CD4-positive, alpha-beta memory T cell (primary cell): ENCODE measurements around the gene FCF1. TPM values are rescaled to one million over a fixed set of nuclear protein-coding genes. Genes with fewer than 3 reads are reported as not detected.

Source experiments
- CTCF ChIA-PET: fragments of 350-600 bp; sonication (Branson Sonifier 250); formaldehyde crosslinking; loops from one replicate; lab custom pipeline; 2021; ENCODE audit warnings: inconsistent platforms; ENCODE audit not compliant: partially characterized antibody; lab: Charles Lee
- POLR2A ChIA-PET: fragments of 350-600 bp; sonication (Branson Sonifier 250); formaldehyde crosslinking; loops from one replicate; lab custom pipeline; 2021; ENCODE audit not compliant: partially characterized antibody; lab: Charles Lee
- DNase-seq, 5 donors: peaks; one replicate each; pipeline versions ENCODE4 v3.0.0 to v3.0.0-alpha.2; 2020 to 2022; ENCODE audit warnings: mixed read lengths in 1 of 5
- H3K27ac ChIP-seq: one replicate; pipeline ENCODE4 v1.7.0; 2013; ENCODE audit warnings: low read depth, low read length
- H3K27me3 ChIP-seq: 2 replicates; pipeline ENCODE4 v1.7.0; 2013; ENCODE audit warnings: mild to moderate bottlenecking, low read length, moderate library complexity; ENCODE audit not compliant: insufficient read depth
- H3K36me3 ChIP-seq: 2 replicates; pipeline ENCODE4 v1.7.0; 2013; ENCODE audit warnings: mild to moderate bottlenecking, low read length, moderate library complexity; ENCODE audit not compliant: insufficient read depth
- H3K4me1 ChIP-seq: 2 replicates; pipeline ENCODE4 v1.7.0; 2013; ENCODE audit warnings: mild to moderate bottlenecking, low read length, moderate library complexity; ENCODE audit not compliant: insufficient read depth
- H3K4me3 ChIP-seq, 2 donors: one replicate each; pipeline ENCODE4 v1.7.0; 2013; ENCODE audit warnings: low read length in 2 of 2, mild to moderate bottlenecking in 1 of 2
- H3K9me3 ChIP-seq, 2 donors: one replicate each; pipeline ENCODE4 v1.7.0; 2013; ENCODE audit warnings: low read length in 2 of 2, control low read depth in 1 of 2; ENCODE audit not compliant: control insufficient read depth in 1 of 2
- H3K27ac Mint-ChIP-seq, 7 donors: one replicate each; pipeline ENCODE4 v1.8.0; 2020 to 2021; ENCODE audit warnings: mixed read lengths in 7 of 7, mild to moderate bottlenecking in 6 of 7, inconsistent platforms in 3 of 7, moderate library complexity in 3 of 7
- H3K27me3 Mint-ChIP-seq, 2 donors: one replicate each; pipeline ENCODE4 v1.8.0; 2020 to 2021; ENCODE audit warnings: mixed read lengths in 2 of 2
- H3K36me3 Mint-ChIP-seq, 2 donors: one replicate each; pipeline ENCODE4 v1.8.0; 2020 to 2021; ENCODE audit warnings: mixed read lengths in 2 of 2, inconsistent platforms in 1 of 2, mild to moderate bottlenecking in 1 of 2
- H3K4me1 Mint-ChIP-seq, 4 donors: one replicate each; pipeline ENCODE4 v1.8.0; 2020 to 2021; ENCODE audit warnings: mixed read lengths in 4 of 4, mild to moderate bottlenecking in 1 of 4
- H3K4me3 Mint-ChIP-seq, 8 donors: one replicate each; pipeline ENCODE4 v1.8.0; 2020 to 2021; ENCODE audit warnings: mixed read lengths in 8 of 8, mild to moderate bottlenecking in 7 of 8, moderate library complexity in 6 of 8, inconsistent platforms in 3 of 8
- H3K9me3 Mint-ChIP-seq, 8 donors: one replicate each; pipeline ENCODE4 v1.8.0; 2020 to 2021; ENCODE audit warnings: mixed read lengths in 8 of 8, mild to moderate bottlenecking in 5 of 8, inconsistent platforms in 3 of 8, moderate library complexity in 1 of 8
- intact Hi-C: fragments of 100-400 bp; cut with micrococcal nuclease; formaldehyde crosslinking; loops from one replicate; pipeline ENCODE4 v1.15.1; 2023
- polyA plus RNA-seq, 2 donors: library from polyadenylated mRNA; unstranded; fragments of 300-500 nt; fragmentation: Illumina TruSeq; gene quantifications; one replicate each; pipeline ENCODE4 v1.2.3, GENCODE V29; 2021
- total RNA-seq, 2 experiments: library from RNA; stranded (reverse); gene quantifications; one replicate each; pipeline ENCODE4 v1.2.3, GENCODE V29; 2021

FCF1 gene
- total and polyA plus RNA-seq, 4 experiments from 2014 or later: 28.6 to 57.9 (median 46.5) TPM

GRCh38 chr14:74711651-74712050 is 1.3 kb upstream of the FCF1 start:
- Mint-ChIP-seq H3K9me3 (peaks cover 0 to 3% (median 0%) of the 10 kb centered on the region in 8 donors), H3K4me3 (peak overlapping the region in 7 of 8 donors; percentile 34 to 99 (median 70)), H3K27me3 (no peaks in the 10 kb centered on the region), H3K36me3 (peaks cover 16 to 33% of the 10 kb centered on the region in 2 donors), H3K27ac (no peak overlapping the region), H3K4me1 (peaks cover 41 to 64% (median 50%) of the 10 kb centered on the region in 4 donors)
- Histone ChIP-seq H3K27ac (no peak overlapping the region), H3K4me3 (no peak overlapping the region), H3K9me3 (no peaks in the 10 kb centered on the region), H3K36me3 (peaks cover 8% of the 10 kb centered on the region), H3K27me3 (no peaks in the 10 kb centered on the region), H3K4me1 (peaks cover 40% of the 10 kb centered on the region)
- ChIA-PET POLR2A (no interaction called here), CTCF (no interaction called here)
- intact Hi-C loops: loop anchor here (2.0 kb wide), 1 partner anchor 409 kb away; the partner anchor contains the start of gene ABCD4
- no peak for DNase-seq

GRCh38 chr14:74713395-74713735 is 421 bp downstream of the FCF1 start:
- Mint-ChIP-seq H3K4me3 (peak overlapping the region; percentile 90 to 100 (median 98)), H3K27ac (peak overlapping the region; percentile 91 to 100 (median 99)), H3K27me3 (no peaks in the 10 kb centered on the region), H3K36me3 (peaks cover 21 to 44% of the 10 kb centered on the region in 2 donors), H3K4me1 (peaks cover 38 to 57% (median 47%) of the 10 kb centered on the region in 4 donors), H3K9me3 (peaks cover 0 to 3% (median 0%) of the 10 kb centered on the region in 8 donors)
- Histone ChIP-seq H3K27me3 (no peaks in the 10 kb centered on the region), H3K4me3 (peak overlapping the region; percentile 80 to 83), H3K9me3 (no peaks in the 10 kb centered on the region), H3K4me1 (peaks cover 40% of the 10 kb centered on the region), H3K27ac (peak overlapping the region; percentile 91), H3K36me3 (peaks cover 12% of the 10 kb centered on the region)
- intact Hi-C loops: loop anchor here (1.0 to 2.0 kb wide), 3 partner anchors 50 to 411 kb away; partner anchors contain the start of genes ABCD4 and YLPM1
- POLR2A ChIA-PET: interaction anchor here (2.0 kb wide), 1 partner anchor 50 kb away, joined by 9 read pairs; the partner anchor contains the start of gene YLPM1
- CTCF ChIA-PET: interaction anchor here (2.1 to 2.4 kb wide), 2 partner anchors 95 to 104 kb away, joined by 6 to 11 read pairs; no protein-coding TSS in a partner anchor
- no peak for DNase-seq

- Mint-ChIP-seq H3K4me1 (peaks cover 0 to 8% (median 4%) of the 10 kb centered on the region in 4 donors), H3K4me3 (no peak overlapping the region), H3K27me3 (no peaks in the 10 kb centered on the region), H3K36me3 (peaks cover 38 to 52% of the 10 kb centered on the region in 2 donors), H3K9me3 (no peaks in the 10 kb centered on the region), H3K27ac (no peak overlapping the region)
- POLR2A ChIA-PET: no interaction called here
- Histone ChIP-seq H3K27me3 (no peaks in the 10 kb centered on the region), H3K4me1 (no peaks in the 10 kb centered on the region), H3K36me3 (peaks cover 18% of the 10 kb centered on the region), H3K27ac (no peak overlapping the region), H3K9me3 (no peaks in the 10 kb centered on the region), H3K4me3 (no peak overlapping the region)
- CTCF ChIA-PET: no interaction called here
- no peak for DNase-seq
- intact Hi-C loops: no loop called here
These were observed 7.6 kb downstream of the FCF1 start for GRCh38 chr14:74720526-74720925.

GRCh38 chr14:74723134-74723533 is 10.2 kb downstream of the FCF1 start:
- DNase-seq: no peak
- H3K36me3 ChIP-seq: peaks cover 9% of the 10 kb centered on the region
- H3K36me3 Mint-ChIP-seq: peaks cover 31 to 41% of the 10 kb centered on the region in 2 donors
- no peaks in the 10 kb centered on the region for H3K27me3 Mint-ChIP-seq
- no peaks in the 10 kb centered on the region for H3K27me3 ChIP-seq
- peaks cover 0 to 3% (median 1%) of the 10 kb centered on the region in 4 donors for H3K4me1 Mint-ChIP-seq
- H3K4me3 Mint-ChIP-seq: no peak overlapping the region
- no peaks in the 10 kb centered on the region for H3K9me3 ChIP-seq
- H3K4me1 ChIP-seq: no peaks in the 10 kb centered on the region
- H3K27ac ChIP-seq: no peak overlapping the region
- no peaks in the 10 kb centered on the region for H3K9me3 Mint-ChIP-seq
- ChIA-PET CTCF (no interaction called here), POLR2A (no interaction called here)
- no peak overlapping the region for H3K27ac Mint-ChIP-seq
- H3K4me3 ChIP-seq: no peak overlapping the region
- intact Hi-C loops: no loop called here

GRCh38 chr14:74732387-74732786 is 19.4 kb downstream of the FCF1 start:
- Mint-ChIP-seq H3K9me3 (peaks cover 0 to 2% (median 0%) of the 10 kb centered on the region in 8 donors), H3K36me3 (peaks cover 49 to 51% of the 10 kb centered on the region in 2 donors), H3K27me3 (no peaks in the 10 kb centered on the region), H3K4me1 (peaks cover 0 to 3% (median 2%) of the 10 kb centered on the region in 4 donors), H3K4me3 (no peak overlapping the region), H3K27ac (no peak overlapping the region)
- no peak overlapping the region for H3K27ac ChIP-seq
- no peaks in the 10 kb centered on the region for H3K4me1 ChIP-seq
- H3K27me3 ChIP-seq: no peaks in the 10 kb centered on the region
- CTCF ChIA-PET: no interaction called here
- H3K36me3 ChIP-seq: peaks cover 26% of the 10 kb centered on the region
- H3K4me3 ChIP-seq: no peak overlapping the region
- H3K9me3 ChIP-seq: no peaks in the 10 kb centered on the region
- intact Hi-C loops: no loop called here
- POLR2A ChIA-PET: no interaction called here
- no peak for DNase-seq

- Histone ChIP-seq H3K27ac (no peak overlapping the region), H3K36me3 (peaks cover 26% of the 10 kb centered on the region), H3K27me3 (no peaks in the 10 kb centered on the region), H3K4me1 (no peaks in the 10 kb centered on the region), H3K9me3 (no peaks in the 10 kb centered on the region), H3K4me3 (no peak overlapping the region)
- ChIA-PET POLR2A (no interaction called here), CTCF (interaction anchor here (0.6 to 0.9 kb wide), 2 partner anchors 127 to 478 kb away, joined by 3 read pairs; no protein-coding TSS in a partner anchor)
- no peak overlapping the region for H3K4me3 Mint-ChIP-seq
- no peak overlapping the region for H3K27ac Mint-ChIP-seq
- H3K27me3 Mint-ChIP-seq: no peaks in the 10 kb centered on the region
- intact Hi-C loops: no loop called here
- no peak for DNase-seq
- H3K4me1 Mint-ChIP-seq: peaks cover 0 to 3% (median 2%) of the 10 kb centered on the region in 4 donors
- H3K36me3 Mint-ChIP-seq: peaks cover 49 to 54% of the 10 kb centered on the region in 2 donors
- H3K9me3 Mint-ChIP-seq: peaks cover 0 to 2% (median 0%) of the 10 kb centered on the region in 8 donors
These were observed 20.3 kb downstream of the FCF1 start for GRCh38 chr14:74733221-74733620.

- H3K9me3 ChIP-seq: no peaks in the 10 kb centered on the region
- no peak overlapping the region for H3K27ac ChIP-seq
- H3K36me3 Mint-ChIP-seq: peaks cover 53 to 57% of the 10 kb centered on the region in 2 donors
- H3K4me1 ChIP-seq: no peaks in the 10 kb centered on the region
- H3K4me1 Mint-ChIP-seq: peaks cover 0 to 3% (median 2%) of the 10 kb centered on the region in 4 donors
- ChIA-PET POLR2A (no interaction called here), CTCF (interaction anchor here (0.7 kb wide), 1 partner anchor 867 kb away, joined by 3 read pairs; no protein-coding TSS in a partner anchor)
- H3K4me3 ChIP-seq: no peak overlapping the region
- H3K27me3 ChIP-seq: no peaks in the 10 kb centered on the region
- no peaks in the 10 kb centered on the region for H3K27me3 Mint-ChIP-seq
- H3K9me3 Mint-ChIP-seq: peaks cover 0 to 2% (median 0%) of the 10 kb centered on the region in 8 donors
- H3K4me3 Mint-ChIP-seq: no peak overlapping the region
- no peak overlapping the region for H3K27ac Mint-ChIP-seq
- intact Hi-C loops: no loop called here
- H3K36me3 ChIP-seq: peaks cover 26% of the 10 kb centered on the region
- DNase-seq: no peak
These were observed 22.2 kb downstream of the FCF1 start for GRCh38 chr14:74735125-74735524.
